Hepatocyte (in vitro differentiated cells): ENCODE data around the gene CHMP1A. TPM values are rescaled to one million over a fixed set of nuclear protein-coding genes. Genes with fewer than 3 reads are reported as not detected.
"Not testable (repeated sequence)": the region's sequence is repeated elsewhere in the genome, so short reads cannot be mapped to it uniquely, and the experiment has no call there.

ENCODE experiments used
- DNase-seq: peaks from one replicate; pipeline ENCODE4 v3.0.0-alpha.2; 2016; ENCODE audit warnings: low spot score
- H2AFZ ChIP-seq: fragments of 200-600 bp; sonication (generic); 2 replicates; pipeline ENCODE4 v1.6.0; 2016; ENCODE audit warnings: antibody characterized with exemption, mild to moderate bottlenecking
- H3K27ac ChIP-seq: fragments of 200-600 bp; sonication (generic); 2 replicates; pipeline ENCODE4 v1.5.1; 2016; ENCODE audit warnings: mild to moderate bottlenecking
- H3K27me3 ChIP-seq: fragments of 200-600 bp; sonication (generic); 2 replicates; pipeline ENCODE4 v1.6.1; 2016
- H3K36me3 ChIP-seq: fragments of 200-600 bp; sonication (generic); replicated peaks from 2 replicates; pipeline ENCODE4 v1.5.1; 2016; ENCODE audit warnings: low read depth; ENCODE audit not compliant: insufficient read depth
- H3K4me1 ChIP-seq: fragments of 200-600 bp; sonication (generic); 2 replicates; pipeline ENCODE4 v1.5.1; 2016; ENCODE audit warnings: mild to moderate bottlenecking, moderate library complexity; ENCODE audit not compliant: insufficient read depth
- H3K4me2 ChIP-seq: fragments of 200-600 bp; sonication (generic); 2 replicates; pipeline ENCODE4 v1.6.0; 2016
- H3K4me3 ChIP-seq: fragments of 200-600 bp; sonication (generic); 2 replicates; pipeline ENCODE4 v1.5.1; 2016; ENCODE audit warnings: mild to moderate bottlenecking
- H3K79me2 ChIP-seq: fragments of 200-600 bp; sonication (generic); 2 replicates; pipeline ENCODE4 v1.6.0; 2017; ENCODE audit warnings: mild to moderate bottlenecking
- H3K9me2 ChIP-seq: fragments of 200-600 bp; sonication (generic); replicated peaks from 2 replicates; pipeline ENCODE4 v1.6.0; 2017; ENCODE audit warnings: mild to moderate bottlenecking; ENCODE audit not compliant: insufficient read depth
- H3K9me3 ChIP-seq: fragments of 200-600 bp; sonication (generic); 2 replicates; pipeline ENCODE4 v1.5.1; 2016; ENCODE audit warnings: low read depth, mild to moderate bottlenecking
- H4K20me1 ChIP-seq: fragments of 200-600 bp; sonication (generic); 2 replicates; pipeline ENCODE4 v1.6.0; 2016; ENCODE audit warnings: mild to moderate bottlenecking; ENCODE audit not compliant: insufficient read depth, poor library complexity, severe bottlenecking
- CTCF ChIP-seq: fragments of 200-600 bp; sonication (generic); IDR thresholded peaks from 2 replicates; pipeline ENCODE4 v1.5.1; 2016; ENCODE audit warnings: antibody characterized with exemption, mild to moderate bottlenecking; ENCODE audit not compliant: poor library complexity
- EZH2 ChIP-seq: fragments of 200-600 bp; sonication (generic); IDR thresholded peaks from 2 replicates; pipeline ENCODE4 v1.6.1; 2016; ENCODE audit warnings: antibody characterized with exemption, mild to moderate bottlenecking, borderline replicate concordance
- EZH2phosphoT487 ChIP-seq: fragments of 200-600 bp; sonication (generic); IDR thresholded peaks from one replicate; pipeline ENCODE4 v1.6.1; 2018; ENCODE audit warnings: antibody characterized with exemption, mild to moderate bottlenecking, low read depth, moderate library complexity; ENCODE audit not compliant: unreplicated experiment, severe bottlenecking
- WGBS: methylation state at CpG from one replicate; pipeline ENCODE4 v1.1.6; 2016; ENCODE audit warnings: low lambda C conversion rate; ENCODE audit errors: missing lambda C conversion rate; 5-methylcytosine and 5-hydroxymethylcytosine counted together
- polyA plus RNA-seq: library from polyadenylated mRNA; unstranded; fragments of >200 nt; fragmentation: Nextera tagmentation; extraction: Ambion mirVana; gene quantifications from 2 replicates; pipeline ENCODE4 v1.2.1, GENCODE V29; 2016
- total RNA-seq: library from RNA; depleted of rRNA; stranded (reverse); fragments of >200 nt; gene quantifications from 2 replicates; pipeline ENCODE4 v1.2.3, GENCODE V29; 2014

Gene CHMP1A
- total and polyA plus RNA-seq, 2 experiments from 2014 or later, result 73.2 to 104 TPM

GRCh38 chr16:89637379-89637778 lies 20.1 kb downstream of the CHMP1A start:
- WGBS, result 84% methylated on average over 10 of the region's 10 CpGs
- Histone ChIP-seq H3K27me3 (no peaks in the 10 kb centered on the region), H3K9me3 (no peaks in the 10 kb centered on the region), H3K4me3 (no peak overlapping the region), H3K79me2 (no peaks in the 10 kb centered on the region), H3K36me3 (no peaks in the 10 kb centered on the region), H3K27ac (no peak overlapping the region), H3K4me2 (no peak overlapping the region), H3K9me2 (no peaks in the 10 kb centered on the region), H4K20me1 (no peaks in the 10 kb centered on the region), H2AFZ (no peak overlapping the region), H3K4me1 (peaks cover 7% of the 10 kb centered on the region)
- no peak for DNase-seq
- TF ChIP-seq EZH2phosphoT487 (no peak), EZH2 (no peak), CTCF (no peak)

- no peak for TF ChIP-seq CTCF
- TF ChIP-seq EZH2phosphoT487, result no peak
- TF ChIP-seq EZH2, result no peak
- 93% methylated on average over 12 of the region's 12 CpGs for WGBS
- Histone ChIP-seq H3K27ac (no peak overlapping the region), H3K4me3 (no peak overlapping the region), H3K36me3 (no peaks in the 10 kb centered on the region), H4K20me1 (no peaks in the 10 kb centered on the region), H3K4me1 (peaks cover 7% of the 10 kb centered on the region), H3K9me3 (no peaks in the 10 kb centered on the region), H3K9me2 (no peaks in the 10 kb centered on the region), H3K27me3 (no peaks in the 10 kb centered on the region), H3K79me2 (no peaks in the 10 kb centered on the region), H3K4me2 (no peak overlapping the region), H2AFZ (no peak overlapping the region)
- DNase-seq, result no peak
Observed at GRCh38 chr16:89636663-89637062, 20.8 kb downstream of the CHMP1A start.

GRCh38 chr16:89634463-89635385 lies 22.8 kb downstream of the CHMP1A start:
- H4K20me1 ChIP-seq, H3K4me2 ChIP-seq, H3K27ac ChIP-seq, H3K4me1 ChIP-seq, H3K9me3 ChIP-seq, H3K79me2 ChIP-seq, H3K27me3 ChIP-seq, H3K36me3 ChIP-seq, DNase-seq, H3K4me3 ChIP-seq, H3K9me2 ChIP-seq, H2AFZ ChIP-seq: not testable (repeated sequence)
- 42% methylated on average over 1 of the region's 2 CpGs for WGBS

- DNase-seq, result no peak
- 84% methylated on average over 19 of the region's 19 CpGs for WGBS
- no peak overlapping the region for H3K4me2 ChIP-seq
- H2AFZ ChIP-seq, result no peak overlapping the region
- H3K79me2 ChIP-seq, result no peaks in the 10 kb centered on the region
- no peak overlapping the region for H3K4me3 ChIP-seq
- H3K27me3 ChIP-seq, result no peaks in the 10 kb centered on the region
- H3K4me1 ChIP-seq, result no peaks in the 10 kb centered on the region
- H3K27ac ChIP-seq, result no peak overlapping the region
- H3K9me3 ChIP-seq, result no peaks in the 10 kb centered on the region
- no peaks in the 10 kb centered on the region for H3K36me3 ChIP-seq
- no peaks in the 10 kb centered on the region for H3K9me2 ChIP-seq
- TF ChIP-seq EZH2, result no peak
- TF ChIP-seq EZH2phosphoT487, result no peak
- TF ChIP-seq CTCF, result no peak
- H4K20me1 ChIP-seq, result no peaks in the 10 kb centered on the region
Observed at GRCh38 chr16:89633064-89633631, 24.4 kb downstream of the CHMP1A start.
